Spleen (tissue), 11 donors: ENCODE results near the gene YWHAH. TPM values are rescaled to one million over a fixed set of nuclear protein-coding genes. Genes with fewer than 3 reads are reported as not detected.

Experiments used
- DNase-seq: peaks from one replicate; pipeline ENCODE4 v3.0.0-alpha.2; 2020
- H3K27ac ChIP-seq, 8 donors: fragments of 200-600 bp; sonication (generic) in 7 of 8; 1 replicate in 4 of 8; 2 replicates in 4 of 8; pipeline versions ENCODE4 v1.5.0 to v1.8.0; 2016 to 2021; ENCODE audit warnings: inconsistent platforms in 4 of 8, mild to moderate bottlenecking in 4 of 8, moderate library complexity in 1 of 8
- H3K27me3 ChIP-seq, 7 donors: fragments of 200-600 bp; sonication (generic) in 6 of 7; replicated peaks in 1 of 7; 1 replicate in 4 of 7; 2 replicates in 3 of 7; pipeline versions ENCODE4 v1.5.0 to v1.8.0; 2016 to 2021; ENCODE audit warnings: inconsistent platforms in 3 of 7, mild to moderate bottlenecking in 1 of 7
- H3K36me3 ChIP-seq, 6 donors: fragments of 200-600 bp; sonication (generic) in 5 of 6; 1 replicate in 4 of 6; 2 replicates in 2 of 6; pipeline versions ENCODE4 v1.5.0 to v1.8.0; 2016 to 2021; ENCODE audit warnings: inconsistent platforms in 2 of 6
- H3K4me1 ChIP-seq, 6 donors: fragments of 200-600 bp; sonication (generic) in 5 of 6; 1 replicate in 3 of 6; 2 replicates in 3 of 6; pipeline versions ENCODE4 v1.5.0 to v1.8.0; 2016 to 2021; ENCODE audit warnings: inconsistent platforms in 3 of 6
- H3K4me3 ChIP-seq, 8 donors: fragments of 200-600 bp; sonication (generic) in 7 of 8; 1 replicate in 4 of 8; 2 replicates in 4 of 8; pipeline versions ENCODE4 v1.5.0 to v1.8.0; 2016 to 2021; ENCODE audit warnings: inconsistent platforms in 4 of 8, mild to moderate bottlenecking in 4 of 8, moderate library complexity in 2 of 8
- H3K9me3 ChIP-seq, 8 donors: fragments of 200-600 bp; sonication (generic) in 7 of 8; 1 replicate in 4 of 8; 2 replicates in 4 of 8; pipeline versions ENCODE4 v1.5.0 to v1.8.0; 2016 to 2021; ENCODE audit warnings: inconsistent platforms in 4 of 8
- CTCF ChIP-seq, 11 experiments: fragments of 200-600 bp in 7 of 11; fragments of 450-650 bp in 4 of 11; sonication (generic) in 4 of 11; IDR thresholded peaks in 8 of 11; conservative IDR thresholded peaks in 3 of 11; 1 replicate in 7 of 11; 2 replicates in 4 of 11; pipeline versions ENCODE4 v1.4.0 to v1.8.0; 2016 to 2021; ENCODE audit warnings: antibody characterized with exemption in 11 of 11, inconsistent platforms in 4 of 11, mild to moderate bottlenecking in 1 of 11
- POLR2A ChIP-seq, 3 donors: fragments of 450-650 bp; IDR thresholded peaks; one replicate each; pipeline ENCODE4 v1.5.1; 2017; ENCODE audit warnings: antibody characterized with exemption in 3 of 3, mild to moderate bottlenecking in 1 of 3
- POLR2AphosphoS5 ChIP-seq, 3 donors: sonication (generic); formaldehyde crosslinking; IDR thresholded peaks; one replicate each; pipeline ENCODE4 v1.5.1; 2017; ENCODE audit warnings: antibody characterized with exemption in 3 of 3
- WGBS, 5 donors: extraction: QIAGEN DNeasy Blood & Tissue Kit in 3 of 5; methylation state at CpG; one replicate each; pipeline versions ENCODE4 v1.1.5 to v1.1.7; 2013 to 2018; 5-methylcytosine and 5-hydroxymethylcytosine counted together
- intact Hi-C: fragments of 100-400 bp; cut with DNase I; formaldehyde crosslinking; loops from one replicate; pipeline ENCODE4 v1.15.0; 2023; ENCODE audit warnings: low total_unique reads
- polyA plus RNA-seq, 3 donors: library from polyadenylated mRNA; stranded (reverse); fragments of 200-250 nt; gene quantifications; one replicate each; pipeline ENCODE4 v1.2.1, GENCODE V29; 2013
- total RNA-seq, 7 donors: library from RNA; depleted of rRNA in 3 of 7; stranded (reverse); fragments of >200 nt in 3 of 7; fragmentation: NEBNext Ultra II Directional in 4 of 7; extraction: Animal tissue kit (Norgen Biotek cat#: 25700) in 4 of 7; gene quantifications; one replicate each; pipeline versions ENCODE4 v1.1.0 to v1.2.1, GENCODE V29; 2016 to 2021
- donor health status: healthy with polysubstance abuse.
- donor health status: DM: no; HTN: no; CAD: no; lungs with moderate emphysema.
- donor health status: DM: no; HTN: no; CAD: no.
- donor health status: Bipolar disorder and iron deficiency.
- donor health status: healthy.
- donor health status: DM: no; HTN: no; CAD: no.
- donor health status: DM: yes; HTN: yes; CAD: no.

The YWHAH gene
- total and polyA plus RNA-seq, 10 donors: 34.2 to 130 (median 83.6) TPM

- Histone ChIP-seq H3K4me3 (no peak overlapping the region), H3K27ac (peak overlapping the region in 3 of 8 donors; percentile 34 to 72 (median 46)), H3K4me1 (peaks cover 22 to 84% (median 47%) of the 10 kb centered on the region in 6 donors), H3K9me3 (no peaks in the 10 kb centered on the region), H3K27me3 (no peaks in the 10 kb centered on the region), H3K36me3 (peaks cover 0 to 90% (median 40%) of the 10 kb centered on the region in 6 donors)
- intact Hi-C loops: no loop called here
- no peak for TF ChIP-seq POLR2AphosphoS5 (IDR thresholded peaks at IDR 0.05)
- no peak for TF ChIP-seq POLR2A (IDR thresholded peaks at IDR 0.05)
- TF ChIP-seq CTCF (IDR thresholded peaks at IDR 0.05 in 8 of 11, conservative IDR thresholded peaks at IDR 0.05 in 3 of 11): no peak
- 70 to 90% (median 86%) methylated on average over 3 of the region's 3 CpGs for WGBS, 5 donors
- DNase-seq: no peak
Measured at GRCh38 chr22:31953261-31953660, 8.9 kb downstream of the YWHAH start.

- H3K4me1 ChIP-seq: peaks cover 22 to 79% (median 42%) of the 10 kb centered on the region in 6 donors
- H3K4me3 ChIP-seq: no peak overlapping the region
- DNase-seq: peak; percentile 6
- peaks cover 0 to 83% (median 34%) of the 10 kb centered on the region in 6 donors for H3K36me3 ChIP-seq
- no peaks in the 10 kb centered on the region for H3K9me3 ChIP-seq
- intact Hi-C loops: no loop called here
- TF ChIP-seq POLR2A (IDR thresholded peaks at IDR 0.05) (no peak), CTCF (IDR thresholded peaks at IDR 0.05 in 8 of 11, conservative IDR thresholded peaks at IDR 0.05 in 3 of 11) (no peak), POLR2AphosphoS5 (IDR thresholded peaks at IDR 0.05) (no peak)
- 73 to 85% (median 78%) methylated on average over 10 to 11 of the region's 11 CpGs for WGBS, 5 donors
- peak overlapping the region; percentile 5 to 72 (median 36) for H3K27ac ChIP-seq
- no peaks in the 10 kb centered on the region for H3K27me3 ChIP-seq
Measured at GRCh38 chr22:31954535-31955523, 10.5 kb downstream of the YWHAH start.

GRCh38 chr22:31956360-31956759, 12.0 kb downstream of the YWHAH start:
- WGBS, 5 donors: 87 to 94% (median 91%) methylated on average over 12 of the region's 12 CpGs

More at GRCh38 chr22:31956360-31956759, 12.0 kb downstream of the YWHAH start:
- H3K27ac ChIP-seq: peak overlapping the region in 2 of 8 donors; percentile 43 to 57
- H3K27me3 ChIP-seq: no peaks in the 10 kb centered on the region
- peak; percentile 29 for DNase-seq
- peaks cover 0 to 68% (median 23%) of the 10 kb centered on the region in 6 donors for H3K36me3 ChIP-seq
- no peaks in the 10 kb centered on the region for H3K9me3 ChIP-seq
- H3K4me1 ChIP-seq: peaks cover 22 to 67% (median 36%) of the 10 kb centered on the region in 6 donors
- no peak overlapping the region for H3K4me3 ChIP-seq
- intact Hi-C loops: no loop called here
- TF ChIP-seq POLR2A (IDR thresholded peaks at IDR 0.05) (no peak), CTCF (IDR thresholded peaks at IDR 0.05 in 8 of 11, conservative IDR thresholded peaks at IDR 0.05 in 3 of 11) (no peak), POLR2AphosphoS5 (IDR thresholded peaks at IDR 0.05) (no peak)
